Endodermal cell (in vitro differentiated cells): ENCODE measurements around the gene B4GALNT4. TPM values are rescaled to one million over a fixed set of nuclear protein-coding genes. Genes with fewer than 3 reads are reported as not detected.

Experiments used
- DNase-seq: peaks from one replicate; pipeline ENCODE4 v3.0.0-alpha.2; 2017
- H3K27ac ChIP-seq: 2 replicates; pipeline ENCODE4 v1.5.1; 2013; ENCODE audit warnings: mild to moderate bottlenecking, low read depth, low read length, moderate library complexity
- H3K27me3 ChIP-seq: 2 replicates; pipeline ENCODE4 v1.6.1; 2013; ENCODE audit warnings: mild to moderate bottlenecking, low read length, moderate library complexity; ENCODE audit not compliant: insufficient read depth, control insufficient read depth, poor library complexity, severe bottlenecking
- H3K36me3 ChIP-seq: 2 replicates; pipeline ENCODE4 v1.7.0; 2013; ENCODE audit warnings: mild to moderate bottlenecking, low read length, moderate library complexity; ENCODE audit not compliant: control insufficient read depth, insufficient read depth
- H3K4me1 ChIP-seq: one replicate; pipeline ENCODE4 v1.7.0; 2013; ENCODE audit warnings: low read length; ENCODE audit not compliant: control insufficient read depth, insufficient read depth
- H3K4me3 ChIP-seq: 2 replicates; pipeline ENCODE4 v1.5.1; 2013; ENCODE audit warnings: mild to moderate bottlenecking, low read length, moderate library complexity
- H3K9ac ChIP-seq: 2 replicates; pipeline ENCODE4 v1.6.1; 2013; ENCODE audit warnings: mild to moderate bottlenecking, low read length, moderate library complexity; ENCODE audit not compliant: poor library complexity, severe bottlenecking; ENCODE audit errors: extremely low read depth
- H3K9me3 ChIP-seq: 2 replicates; pipeline ENCODE4 v1.6.1; 2013; ENCODE audit warnings: mild to moderate bottlenecking, low read length, moderate library complexity; ENCODE audit not compliant: control insufficient read depth
- H3K27ac Mint-ChIP-seq: 2 replicates; pipeline ENCODE4 v1.8.0; 2020; ENCODE audit warnings: mixed read lengths
- H3K27me3 Mint-ChIP-seq: 2 replicates; pipeline ENCODE4 v1.8.0; 2021; ENCODE audit warnings: mild to moderate bottlenecking, mixed read lengths; ENCODE audit not compliant: insufficient read depth
- H3K36me3 Mint-ChIP-seq: 2 replicates; pipeline ENCODE4 v1.8.0; 2020; ENCODE audit warnings: low read depth, mixed read lengths
- H3K4me1 Mint-ChIP-seq: 2 replicates; pipeline ENCODE4 v1.8.0; 2020; ENCODE audit warnings: mixed read lengths
- H3K4me3 Mint-ChIP-seq: 2 replicates; pipeline ENCODE4 v1.8.0; 2020; ENCODE audit warnings: mild to moderate bottlenecking, moderate library complexity, mixed read lengths
- H3K9me3 Mint-ChIP-seq: 2 replicates; pipeline ENCODE4 v1.8.0; 2020; ENCODE audit warnings: mild to moderate bottlenecking, mixed read lengths
- WGBS, 2 experiments: methylation state at CpG; one replicate each; pipeline versions ENCODE4 v1.1.5 to v1.1.7; 2013; ENCODE audit warnings: missing lambda C conversion rate in 2 of 2, mixed read lengths in 1 of 2; ENCODE audit not compliant: insufficient coverage in 1 of 2, insufficient read length in 1 of 2; 5-methylcytosine and 5-hydroxymethylcytosine counted together
- total RNA-seq, 2 donors: library from RNA; stranded (reverse); fragmentation: NEBNext Ultra II Directional in 1 of 2; extraction: Animal tissue kit (Norgen Biotek cat#: 25700) in 1 of 2; gene quantifications; 2 replicates in 1 of 2; 3 replicates in 1 of 2; pipeline ENCODE4 v1.2.1, GENCODE V29; 2021
- TF ChIP-seq, protein P1 (sequence below): fragments of 200-600 bp; sonication (generic); conservative IDR thresholded peaks from 2 replicates; pipeline ENCODE4 v1.5.0; 2021; ENCODE audit warnings: antibody characterized with exemption, mild to moderate bottlenecking

Gene B4GALNT4
- total RNA-seq, 2 donors from 2014 or later: 109 to 118 TPM

DNA sequence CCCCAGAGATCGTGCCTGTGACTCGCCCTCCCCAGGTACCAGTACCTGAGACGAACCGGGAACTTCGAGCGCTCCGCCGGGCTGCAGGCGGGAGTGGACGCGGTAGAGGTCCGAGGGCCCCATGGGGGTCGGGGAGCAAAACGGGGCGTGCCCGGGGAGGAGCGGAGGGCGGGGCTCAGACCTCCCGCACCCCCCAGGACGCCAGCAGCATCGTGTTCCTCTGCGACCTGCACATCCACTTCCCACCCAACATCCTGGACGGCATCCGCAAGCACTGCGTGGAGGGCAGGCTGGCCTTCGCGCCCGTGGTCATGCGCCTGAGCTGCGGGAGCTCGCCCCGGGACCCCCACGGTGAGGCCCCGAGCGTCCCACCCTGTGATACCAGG is 10.8 kb downstream of the B4GALNT4 start:
- H3K4me3 Mint-ChIP-seq: no peak overlapping the region
- Histone ChIP-seq H3K36me3 (no peaks in the 10 kb centered on the region), H3K9ac (no peak overlapping the region), H3K9me3 (no peaks in the 10 kb centered on the region), H3K27ac (no peak overlapping the region), H3K4me3 (no peak overlapping the region), H3K4me1 (no peaks in the 10 kb centered on the region), H3K27me3 (no peaks in the 10 kb centered on the region)
- 95 to 96% methylated on average over 18 to 35 of the region's 35 CpGs for WGBS, 2 experiments
- H3K27ac Mint-ChIP-seq: no peak overlapping the region
- no peaks in the 10 kb centered on the region for H3K4me1 Mint-ChIP-seq
- no peak for DNase-seq
- no peaks in the 10 kb centered on the region for H3K27me3 Mint-ChIP-seq
- peaks cover 26% of the 10 kb centered on the region for H3K36me3 Mint-ChIP-seq
- TF ChIP-seq, protein P1, sequence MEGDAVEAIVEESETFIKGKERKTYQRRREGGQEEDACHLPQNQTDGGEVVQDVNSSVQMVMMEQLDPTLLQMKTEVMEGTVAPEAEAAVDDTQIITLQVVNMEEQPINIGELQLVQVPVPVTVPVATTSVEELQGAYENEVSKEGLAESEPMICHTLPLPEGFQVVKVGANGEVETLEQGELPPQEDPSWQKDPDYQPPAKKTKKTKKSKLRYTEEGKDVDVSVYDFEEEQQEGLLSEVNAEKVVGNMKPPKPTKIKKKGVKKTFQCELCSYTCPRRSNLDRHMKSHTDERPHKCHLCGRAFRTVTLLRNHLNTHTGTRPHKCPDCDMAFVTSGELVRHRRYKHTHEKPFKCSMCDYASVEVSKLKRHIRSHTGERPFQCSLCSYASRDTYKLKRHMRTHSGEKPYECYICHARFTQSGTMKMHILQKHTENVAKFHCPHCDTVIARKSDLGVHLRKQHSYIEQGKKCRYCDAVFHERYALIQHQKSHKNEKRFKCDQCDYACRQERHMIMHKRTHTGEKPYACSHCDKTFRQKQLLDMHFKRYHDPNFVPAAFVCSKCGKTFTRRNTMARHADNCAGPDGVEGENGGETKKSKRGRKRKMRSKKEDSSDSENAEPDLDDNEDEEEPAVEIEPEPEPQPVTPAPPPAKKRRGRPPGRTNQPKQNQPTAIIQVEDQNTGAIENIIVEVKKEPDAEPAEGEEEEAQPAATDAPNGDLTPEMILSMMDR: no peak
- no peaks in the 10 kb centered on the region for H3K9me3 Mint-ChIP-seq

DNA sequence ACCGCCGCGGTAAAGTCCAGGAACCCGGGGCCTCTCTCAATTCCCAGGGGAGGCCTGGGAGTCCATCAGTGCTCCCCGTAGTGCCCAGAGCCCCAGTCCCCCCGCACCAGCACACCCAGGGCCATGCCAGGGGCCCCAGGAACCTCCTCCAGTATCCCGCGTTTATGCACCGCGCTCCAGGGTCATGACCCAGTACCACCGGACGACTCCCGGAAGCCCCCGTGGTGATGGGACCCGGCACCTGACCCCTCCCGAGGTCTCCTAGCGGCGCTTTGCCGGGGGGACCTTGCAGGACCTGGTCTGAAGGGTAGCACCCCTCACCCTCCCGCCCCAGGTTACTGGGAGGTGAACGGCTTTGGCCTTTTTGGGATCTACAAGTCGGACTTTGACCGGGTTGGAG is 11.2 kb downstream of the B4GALNT4 start:
- no peaks in the 10 kb centered on the region for H3K36me3 ChIP-seq
- H3K27me3 ChIP-seq: no peaks in the 10 kb centered on the region
- 93 to 97% methylated on average over 16 to 23 of the region's 23 CpGs for WGBS, 2 experiments
- H3K4me1 ChIP-seq: no peaks in the 10 kb centered on the region
- DNase-seq: no peak
- Mint-ChIP-seq H3K36me3 (peaks cover 24% of the 10 kb centered on the region), H3K9me3 (no peaks in the 10 kb centered on the region), H3K4me1 (no peaks in the 10 kb centered on the region), H3K4me3 (no peak overlapping the region), H3K27me3 (no peaks in the 10 kb centered on the region), H3K27ac (no peak overlapping the region)
- no peaks in the 10 kb centered on the region for H3K9me3 ChIP-seq
- TF ChIP-seq, protein P1: no peak
- H3K9ac ChIP-seq: no peak overlapping the region
- no peak overlapping the region for H3K4me3 ChIP-seq
- H3K27ac ChIP-seq: no peak overlapping the region

DNA sequence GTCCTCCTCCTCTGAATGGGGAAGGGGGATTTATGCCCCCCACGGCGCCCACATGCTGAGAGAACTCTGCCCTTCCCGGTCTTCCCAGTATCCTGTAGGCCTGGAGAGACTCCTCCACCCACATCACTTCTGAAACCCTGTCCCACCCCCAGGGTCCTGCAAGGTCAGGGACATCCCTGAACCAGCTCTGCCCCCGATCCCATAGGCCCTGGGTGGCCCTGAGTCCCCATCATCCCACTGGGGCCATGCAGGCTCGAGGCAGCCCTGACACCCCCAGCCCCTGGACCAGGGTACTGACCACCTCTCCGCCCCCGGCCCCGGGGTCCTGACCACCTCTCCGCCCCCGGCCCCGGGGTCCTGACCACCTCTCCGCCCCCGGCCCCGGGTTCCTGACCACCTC is 11.7 kb downstream of the B4GALNT4 start:
- H3K4me1 Mint-ChIP-seq: no peaks in the 10 kb centered on the region
- 96% methylated on average over 5 of the region's 14 CpGs; no CpG with 5 or more reads in 1 of the 2 experiments for WGBS, 2 experiments
- H3K9ac ChIP-seq: no peak overlapping the region
- no peaks in the 10 kb centered on the region for H3K4me1 ChIP-seq
- no peak overlapping the region for H3K4me3 ChIP-seq
- no peaks in the 10 kb centered on the region for H3K27me3 ChIP-seq
- no peaks in the 10 kb centered on the region for H3K9me3 ChIP-seq
- TF ChIP-seq, protein P1: no peak
- H3K36me3 ChIP-seq: no peaks in the 10 kb centered on the region
- H3K27ac Mint-ChIP-seq: no peak overlapping the region
- no peak overlapping the region for H3K27ac ChIP-seq
- no peaks in the 10 kb centered on the region for H3K27me3 Mint-ChIP-seq
- no peak overlapping the region for H3K4me3 Mint-ChIP-seq
- no peaks in the 10 kb centered on the region for H3K9me3 Mint-ChIP-seq
- H3K36me3 Mint-ChIP-seq: peaks cover 23% of the 10 kb centered on the region
- DNase-seq: no peak
